ENCODE measurements around the gene EMILIN2.

The EMILIN2 gene

DNA sequence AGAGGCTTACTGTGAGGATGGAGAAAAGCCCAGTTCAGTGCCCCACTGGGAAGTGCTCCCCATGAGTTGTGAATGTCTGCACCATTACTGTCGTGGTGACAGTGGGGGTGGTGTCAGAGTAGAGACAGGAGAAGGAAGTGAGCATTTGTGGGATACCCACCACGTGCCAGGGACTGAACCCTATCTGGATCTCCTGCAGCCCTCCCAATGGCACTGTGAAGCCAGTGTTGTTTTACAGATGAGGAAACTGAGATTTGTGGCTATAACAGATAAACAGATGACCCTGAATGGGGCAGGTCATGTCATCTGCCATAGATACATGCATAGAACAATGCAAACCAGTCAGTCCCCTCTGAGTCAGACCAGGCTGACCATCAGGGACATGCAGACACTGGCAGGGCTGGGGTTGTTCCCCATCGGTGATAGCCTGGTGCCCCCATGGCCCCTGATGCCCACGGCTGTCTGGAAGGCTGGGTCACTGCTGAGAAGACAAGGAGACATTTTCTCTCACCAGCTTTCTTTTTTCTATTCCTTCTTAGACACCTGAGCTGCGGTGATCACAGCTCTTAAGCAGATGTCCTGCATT, 60.8 kb downstream of the EMILIN2 start:
- DNase-seq: no peak
- Histone ChIP-seq H3K14ac (ENCODE audit: low read length in 2 of 2) (no peak overlapping the region), H3K9me3 (ENCODE audit: control insufficient read depth, low read length) (no peaks in the 10 kb centered on the region), H3K4me3 (ENCODE audit: insufficient read depth in 1 of 2, low read depth in 1 of 2, low read length in 2 of 2) (peak overlapping the region in 1 of 2 experiments; percentile 72), H4K8ac (ENCODE audit: low read length) (no peak overlapping the region), H3K4ac (ENCODE audit: low read depth in 1 of 2, low read length in 2 of 2) (no peak overlapping the region), H3K27ac (ENCODE audit: low read length, poor library complexity, severe bottlenecking) (no peak overlapping the region), H3K23ac (ENCODE audit: low read length in 2 of 2) (no peak overlapping the region), H3K9ac (ENCODE audit: low read length) (peak overlapping the region; percentile 82), H3K18ac (ENCODE audit: low read depth in 1 of 2, low read length in 2 of 2) (no peak overlapping the region), H2BK15ac (ENCODE audit: low read depth, poor library complexity, severe bottlenecking) (no peak overlapping the region), H2BK12ac (ENCODE audit: low read length in 2 of 2) (no peak overlapping the region), H2BK120ac (ENCODE audit: low read depth, low read length) (peak overlapping the region; percentile 11), H3K4me1 (ENCODE audit: control insufficient read depth, insufficient read depth, low read depth, low read length) (peaks cover 15% of the 10 kb centered on the region), H2AK5ac (ENCODE audit: low read length, severe bottlenecking) (no peak overlapping the region), H3K79me1 (replicated peaks; ENCODE audit: low read length, poor library complexity, severe bottlenecking) (peaks cover 6% of the 10 kb centered on the region), H3K4me2 (ENCODE audit: low read length, poor library complexity, severe bottlenecking) (no peak overlapping the region), H3K27me3 (ENCODE audit: control insufficient read depth in 1 of 2, insufficient read depth in 1 of 2, low read length in 2 of 2) (peaks cover 0 to 19% of the 10 kb centered on the region in 2 experiments), H3K36me3 (ENCODE audit: control insufficient read depth in 1 of 2, insufficient read depth in 2 of 2, low read depth in 1 of 2, low read length in 2 of 2) (peaks cover 28 to 36% of the 10 kb centered on the region in 2 experiments), H2AFZ (ENCODE audit: low read depth, low read length) (no peak overlapping the region), H2BK5ac (ENCODE audit: low read depth, low read length, poor library complexity, severe bottlenecking) (no peak overlapping the region), H4K91ac (ENCODE audit: low read length) (no peak overlapping the region)
- WGBS: 89% methylated on average over 5 of the region's 5 CpGs

DNA sequence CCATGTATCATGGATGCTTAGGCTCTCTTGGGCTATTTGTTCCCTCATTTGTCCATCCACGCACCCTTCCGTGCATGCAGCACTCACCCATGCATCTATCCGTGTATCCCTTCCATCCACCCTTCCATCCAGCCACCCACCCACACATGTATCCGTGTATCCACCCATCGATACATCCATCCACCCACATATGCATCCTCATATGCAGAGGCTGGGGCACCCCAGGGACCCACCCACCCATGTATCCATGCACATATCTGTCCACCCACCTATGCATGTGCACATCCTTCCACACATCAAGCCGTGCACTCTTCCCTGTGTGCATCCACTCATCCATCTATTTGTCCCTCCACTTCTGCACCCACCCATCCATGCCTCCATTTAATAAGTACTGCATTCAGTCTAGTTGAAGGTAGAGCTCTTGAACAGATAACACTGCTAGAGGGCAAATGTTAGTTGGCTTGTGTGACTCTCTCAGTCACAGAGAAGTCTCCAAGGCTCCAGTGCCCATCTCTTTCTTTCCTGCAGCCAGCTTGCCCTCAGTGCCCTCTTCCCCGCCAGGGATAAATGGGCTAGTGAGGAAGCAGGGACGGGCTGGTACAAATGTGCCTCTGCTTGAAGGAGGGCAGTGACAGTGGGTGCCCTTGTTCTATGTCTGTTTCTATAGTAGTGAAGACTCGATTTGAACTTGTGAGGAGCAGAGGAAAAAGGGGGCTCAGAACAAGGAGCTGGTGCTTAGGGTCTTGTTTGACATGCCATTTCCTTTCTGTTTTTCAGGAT, 61.5 kb downstream of the EMILIN2 start:
- Histone ChIP-seq H3K9me3 (ENCODE audit: control insufficient read depth, low read length) (no peaks in the 10 kb centered on the region), H2BK120ac (ENCODE audit: low read depth, low read length) (no peak overlapping the region), H3K36me3 (ENCODE audit: control insufficient read depth in 1 of 2, insufficient read depth in 2 of 2, low read depth in 1 of 2, low read length in 2 of 2) (peaks cover 33 to 43% of the 10 kb centered on the region in 2 experiments), H3K27ac (ENCODE audit: low read length, poor library complexity, severe bottlenecking) (no peak overlapping the region), H3K9ac (ENCODE audit: low read length) (no peak overlapping the region), H2BK15ac (ENCODE audit: low read depth, poor library complexity, severe bottlenecking) (no peak overlapping the region), H3K27me3 (ENCODE audit: control insufficient read depth in 1 of 2, insufficient read depth in 1 of 2, low read length in 2 of 2) (peaks cover 0 to 19% of the 10 kb centered on the region in 2 experiments), H2BK5ac (ENCODE audit: low read depth, low read length, poor library complexity, severe bottlenecking) (no peak overlapping the region), H3K79me1 (replicated peaks; ENCODE audit: low read length, poor library complexity, severe bottlenecking) (peaks cover 6% of the 10 kb centered on the region), H3K4ac (ENCODE audit: low read depth in 1 of 2, low read length in 2 of 2) (no peak overlapping the region), H2AK5ac (ENCODE audit: low read length, severe bottlenecking) (no peak overlapping the region), H3K14ac (ENCODE audit: low read length in 2 of 2) (no peak overlapping the region), H3K23ac (ENCODE audit: low read length in 2 of 2) (no peak overlapping the region), H4K91ac (ENCODE audit: low read length) (no peak overlapping the region), H4K8ac (ENCODE audit: low read length) (no peak overlapping the region), H3K4me1 (ENCODE audit: control insufficient read depth, insufficient read depth, low read depth, low read length) (peaks cover 21% of the 10 kb centered on the region), H2AFZ (ENCODE audit: low read depth, low read length) (no peak overlapping the region), H3K4me2 (ENCODE audit: low read length, poor library complexity, severe bottlenecking) (no peak overlapping the region), H3K18ac (ENCODE audit: low read depth in 1 of 2, low read length in 2 of 2) (no peak overlapping the region), H3K4me3 (ENCODE audit: insufficient read depth in 1 of 2, low read depth in 1 of 2, low read length in 2 of 2) (no peak overlapping the region), H2BK12ac (ENCODE audit: low read length in 2 of 2) (no peak overlapping the region)
- WGBS: 97% methylated on average over 9 of the region's 9 CpGs
- no peak for DNase-seq

DNA sequence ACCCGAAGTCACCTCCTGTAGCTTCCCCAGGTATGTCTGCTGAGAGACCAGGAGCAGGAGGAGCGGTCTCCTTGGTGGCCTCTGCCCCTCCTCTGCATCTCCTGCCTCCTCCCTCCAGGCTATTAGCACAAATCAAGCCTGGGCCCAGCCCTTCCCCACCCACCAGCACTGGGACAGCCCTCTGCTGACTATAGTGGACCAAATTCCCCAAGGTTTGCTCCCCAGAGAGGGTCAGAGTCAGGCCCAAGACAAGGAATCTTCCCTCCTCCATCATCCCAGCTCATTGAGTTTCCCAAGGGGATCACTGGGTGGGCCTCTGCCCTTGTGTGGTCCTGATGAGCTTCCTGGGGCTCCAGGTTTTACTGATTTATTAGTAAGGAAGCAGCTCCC, 62.1 kb downstream of the EMILIN2 start:
- no peak for DNase-seq
- Histone ChIP-seq H3K9me3 (ENCODE audit: control insufficient read depth, low read length) (no peaks in the 10 kb centered on the region), H3K4me2 (ENCODE audit: low read length, poor library complexity, severe bottlenecking) (no peak overlapping the region), H2AK5ac (ENCODE audit: low read length, severe bottlenecking) (no peak overlapping the region), H3K36me3 (ENCODE audit: control insufficient read depth in 1 of 2, insufficient read depth in 2 of 2, low read depth in 1 of 2, low read length in 2 of 2) (peaks cover 36 to 49% of the 10 kb centered on the region in 2 experiments), H2BK15ac (ENCODE audit: low read depth, poor library complexity, severe bottlenecking) (no peak overlapping the region), H3K9ac (ENCODE audit: low read length) (no peak overlapping the region), H3K4me3 (ENCODE audit: insufficient read depth in 1 of 2, low read depth in 1 of 2, low read length in 2 of 2) (no peak overlapping the region), H3K14ac (ENCODE audit: low read length in 2 of 2) (no peak overlapping the region), H3K27me3 (ENCODE audit: control insufficient read depth in 1 of 2, insufficient read depth in 1 of 2, low read length in 2 of 2) (peaks cover 0 to 19% of the 10 kb centered on the region in 2 experiments), H2AFZ (ENCODE audit: low read depth, low read length) (no peak overlapping the region), H2BK5ac (ENCODE audit: low read depth, low read length, poor library complexity, severe bottlenecking) (no peak overlapping the region), H3K18ac (ENCODE audit: low read depth in 1 of 2, low read length in 2 of 2) (no peak overlapping the region), H3K27ac (ENCODE audit: low read length, poor library complexity, severe bottlenecking) (no peak overlapping the region), H3K4me1 (ENCODE audit: control insufficient read depth, insufficient read depth, low read depth, low read length) (peaks cover 26% of the 10 kb centered on the region), H3K4ac (ENCODE audit: low read depth in 1 of 2, low read length in 2 of 2) (no peak overlapping the region), H3K23ac (ENCODE audit: low read length in 2 of 2) (no peak overlapping the region), H2BK12ac (ENCODE audit: low read length in 2 of 2) (no peak overlapping the region), H2BK120ac (ENCODE audit: low read depth, low read length) (no peak overlapping the region), H4K8ac (ENCODE audit: low read length) (no peak overlapping the region), H4K91ac (ENCODE audit: low read length) (no peak overlapping the region), H3K79me1 (replicated peaks; ENCODE audit: low read length, poor library complexity, severe bottlenecking) (peaks cover 6% of the 10 kb centered on the region)
- WGBS: 94% methylated on average over 2 of the region's 2 CpGs

- Histone ChIP-seq H3K9ac (ENCODE audit: low read length) (no peak overlapping the region), H2BK120ac (ENCODE audit: low read depth, low read length) (no peak overlapping the region), H2BK12ac (ENCODE audit: low read length in 2 of 2) (no peak overlapping the region), H3K4ac (ENCODE audit: low read depth in 1 of 2, low read length in 2 of 2) (no peak overlapping the region), H2BK15ac (ENCODE audit: low read depth, poor library complexity, severe bottlenecking) (no peak overlapping the region), H2BK5ac (ENCODE audit: low read depth, low read length, poor library complexity, severe bottlenecking) (no peak overlapping the region), H3K79me1 (replicated peaks; ENCODE audit: low read length, poor library complexity, severe bottlenecking) (peaks cover 6% of the 10 kb centered on the region), H2AFZ (ENCODE audit: low read depth, low read length) (no peak overlapping the region), H3K4me1 (ENCODE audit: control insufficient read depth, insufficient read depth, low read depth, low read length) (peaks cover 31% of the 10 kb centered on the region), H3K9me3 (ENCODE audit: control insufficient read depth, low read length) (no peaks in the 10 kb centered on the region), H3K18ac (ENCODE audit: low read depth in 1 of 2, low read length in 2 of 2) (no peak overlapping the region), H3K27me3 (ENCODE audit: control insufficient read depth in 1 of 2, insufficient read depth in 1 of 2, low read length in 2 of 2) (peaks cover 0 to 18% of the 10 kb centered on the region in 2 experiments), H4K91ac (ENCODE audit: low read length) (no peak overlapping the region), H3K27ac (ENCODE audit: low read length, poor library complexity, severe bottlenecking) (no peak overlapping the region), H3K23ac (ENCODE audit: low read length in 2 of 2) (no peak overlapping the region), H3K14ac (ENCODE audit: low read length in 2 of 2) (no peak overlapping the region), H2AK5ac (ENCODE audit: low read length, severe bottlenecking) (no peak overlapping the region), H4K8ac (ENCODE audit: low read length) (no peak overlapping the region), H3K4me3 (ENCODE audit: insufficient read depth in 1 of 2, low read depth in 1 of 2, low read length in 2 of 2) (no peak overlapping the region), H3K36me3 (ENCODE audit: control insufficient read depth in 1 of 2, insufficient read depth in 2 of 2, low read depth in 1 of 2, low read length in 2 of 2) (peaks cover 36 to 55% of the 10 kb centered on the region in 2 experiments), H3K4me2 (ENCODE audit: low read length, poor library complexity, severe bottlenecking) (no peak overlapping the region)
- WGBS: 95% methylated on average over 22 of the region's 22 CpGs
- no peak for DNase-seq
Observed at GRCh38 chr18:2909431-2910140, 62.8 kb downstream of the EMILIN2 start.

All from mesenchymal stem cell (in vitro differentiated cells and primary cell).